ENCODE results near the gene ETV6.

The ETV6 gene

DNA sequence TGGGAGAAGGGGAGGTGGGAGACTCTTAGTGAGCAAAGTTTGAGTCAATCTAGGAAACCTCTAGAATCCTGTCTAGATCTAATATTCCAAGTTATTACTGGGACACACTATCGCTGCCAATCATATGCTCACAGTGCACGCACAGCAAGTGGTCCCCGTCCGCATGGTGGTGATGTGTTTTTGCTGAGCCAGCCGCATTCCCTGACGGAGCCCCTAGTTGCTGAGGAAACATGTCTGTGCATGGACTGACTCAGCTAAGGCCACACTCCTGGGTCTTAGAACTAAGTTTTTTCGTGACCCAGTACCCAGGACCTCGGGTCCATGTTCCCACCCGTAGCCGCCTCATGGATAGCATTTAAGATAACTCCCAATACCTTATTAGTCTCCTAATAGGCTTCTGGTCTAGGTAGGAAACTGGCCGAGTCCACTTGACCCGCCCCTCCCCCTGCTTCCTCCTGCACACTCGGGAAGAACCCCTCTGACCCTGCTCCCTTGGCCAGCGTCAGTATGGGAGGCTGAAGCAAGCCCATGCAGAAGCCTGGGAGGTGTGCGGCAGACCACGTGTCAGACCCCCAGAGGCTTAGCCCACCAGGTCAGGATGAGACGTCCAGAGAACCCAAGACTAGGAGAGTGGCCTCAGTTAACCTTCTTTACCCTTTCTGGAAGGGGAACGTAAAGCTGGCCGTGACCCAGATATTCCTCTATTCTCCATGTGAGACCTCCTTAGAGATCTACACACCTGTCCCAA, 200.5 kb downstream of the ETV6 start:
- FAIRE-seq (no peak), DNase-seq (ENCODE audit: low spot score) (no peak)

DNA sequence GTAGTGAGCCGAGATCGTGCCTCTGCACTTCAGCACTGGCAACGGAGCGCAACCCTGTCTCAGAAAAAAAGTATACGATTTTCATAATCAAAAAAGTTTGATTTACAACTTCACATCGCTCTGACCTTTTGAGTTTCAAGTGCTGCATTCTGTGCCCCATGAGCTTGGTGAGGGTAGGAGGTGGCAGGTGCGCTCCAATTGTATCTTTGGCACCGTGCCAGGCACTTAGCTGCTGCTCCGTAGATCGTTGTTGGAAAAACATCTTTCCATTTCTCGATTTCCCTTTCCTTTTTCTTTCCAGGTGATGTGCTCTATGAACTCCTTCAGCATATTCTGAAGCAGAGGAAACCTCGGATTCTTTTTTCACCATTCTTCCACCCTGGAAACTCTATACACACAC, 203.7 kb downstream of the ETV6 start:
- DNase-seq (ENCODE audit: low spot score) (no peak), FAIRE-seq (no peak)

DNA sequence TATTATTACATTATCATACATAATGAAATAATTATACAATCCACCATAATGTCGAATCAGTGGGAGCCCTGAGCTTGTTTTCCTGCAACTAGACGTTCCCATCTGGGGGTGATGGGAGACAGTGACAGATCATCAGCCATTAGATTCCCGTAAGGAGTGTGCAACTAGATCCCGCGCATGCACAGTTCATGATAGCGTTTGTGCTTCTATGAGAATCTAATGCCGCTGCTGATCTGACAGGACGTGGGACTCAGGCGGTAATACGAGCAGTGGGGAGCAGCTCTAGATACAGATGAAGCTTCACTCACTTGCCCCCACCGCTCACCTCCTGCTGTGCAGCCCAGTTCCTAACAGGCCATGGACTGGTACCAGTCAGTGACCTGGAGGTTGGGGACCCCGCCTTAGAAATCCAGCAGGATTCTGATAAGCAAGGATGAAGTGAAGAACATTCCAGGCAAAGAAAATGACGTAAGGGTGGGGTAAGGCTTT, 204.6 kb downstream of the ETV6 start:
- FAIRE-seq (no peak), DNase-seq (ENCODE audit: low spot score) (no peak)

DNA sequence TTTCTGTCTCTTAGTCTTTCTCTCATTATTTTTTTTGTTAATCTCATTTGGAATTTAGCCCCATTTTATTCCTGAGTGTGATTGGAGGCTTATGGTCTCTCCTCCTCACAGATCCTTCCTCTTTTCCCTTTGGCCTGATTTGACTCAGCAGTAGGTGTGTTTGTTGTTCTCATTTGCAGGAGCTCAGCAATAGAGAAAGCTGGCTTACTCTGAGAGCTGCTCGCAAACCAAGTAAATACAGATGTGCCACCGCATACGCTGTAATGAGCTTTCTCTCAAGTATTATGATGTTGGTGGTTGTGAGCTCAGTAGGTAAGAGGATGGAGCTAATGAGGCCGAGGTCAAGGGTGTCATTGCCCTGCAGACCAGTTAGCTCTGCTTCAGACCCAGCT, 206.5 kb downstream of the ETV6 start:
- DNase-seq (ENCODE audit: low spot score) (no peak), FAIRE-seq (no peak)

DNA sequence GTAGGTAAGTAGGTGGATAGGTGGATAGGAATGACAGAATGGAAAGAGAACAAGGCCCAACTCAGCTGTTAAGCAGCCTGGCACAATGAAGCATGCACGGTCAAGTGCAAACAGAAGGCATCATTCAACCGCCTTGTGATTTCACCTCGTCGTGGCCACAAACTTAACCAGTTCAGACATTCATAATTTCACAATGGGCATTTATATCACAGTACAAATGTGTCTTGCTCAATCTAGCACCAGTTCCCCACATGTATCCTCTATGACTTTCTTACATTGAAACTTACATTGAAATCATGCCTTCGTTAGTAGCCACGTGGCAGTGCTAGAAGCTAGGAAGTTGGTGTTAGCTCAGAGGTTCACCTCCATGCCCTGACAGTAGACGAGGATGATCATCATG, 207.5 kb downstream of the ETV6 start:
- DNase-seq (ENCODE audit: low spot score) (no peak), FAIRE-seq (no peak)

DNA sequence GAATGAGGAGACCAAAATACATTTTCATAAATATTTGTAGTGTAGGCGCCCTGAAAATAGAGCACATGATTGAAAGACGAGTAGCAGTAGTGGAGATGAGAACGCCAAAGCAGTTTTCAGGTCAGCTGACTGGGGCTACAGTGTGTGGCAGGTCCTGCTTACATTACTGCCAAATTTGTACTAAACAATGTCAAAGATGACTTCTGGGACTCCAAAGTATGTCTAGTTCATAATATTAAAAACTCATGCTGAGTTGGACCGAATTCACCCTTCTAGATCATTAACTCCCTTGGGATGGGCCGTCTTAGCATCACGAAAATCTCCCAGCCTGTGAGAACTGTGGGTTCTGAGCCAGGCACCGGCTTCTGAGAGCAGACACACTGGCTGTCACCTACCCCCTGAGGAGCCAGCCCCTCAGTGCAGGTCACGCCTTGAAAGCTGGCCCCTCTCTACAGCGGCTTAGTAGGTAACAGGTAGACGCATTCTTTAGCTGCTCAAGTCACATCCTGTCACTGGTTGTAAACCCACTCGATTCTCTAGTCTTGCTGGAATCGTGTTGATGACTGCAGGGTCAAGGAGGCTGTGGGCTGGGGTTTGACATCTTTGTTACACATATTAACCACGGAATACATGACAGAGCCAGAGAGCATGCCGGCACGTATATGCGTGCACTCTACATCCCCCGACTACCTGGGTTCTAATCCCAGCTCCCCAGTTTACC, 210.4 kb downstream of the ETV6 start:
- no peak for FAIRE-seq

DNA sequence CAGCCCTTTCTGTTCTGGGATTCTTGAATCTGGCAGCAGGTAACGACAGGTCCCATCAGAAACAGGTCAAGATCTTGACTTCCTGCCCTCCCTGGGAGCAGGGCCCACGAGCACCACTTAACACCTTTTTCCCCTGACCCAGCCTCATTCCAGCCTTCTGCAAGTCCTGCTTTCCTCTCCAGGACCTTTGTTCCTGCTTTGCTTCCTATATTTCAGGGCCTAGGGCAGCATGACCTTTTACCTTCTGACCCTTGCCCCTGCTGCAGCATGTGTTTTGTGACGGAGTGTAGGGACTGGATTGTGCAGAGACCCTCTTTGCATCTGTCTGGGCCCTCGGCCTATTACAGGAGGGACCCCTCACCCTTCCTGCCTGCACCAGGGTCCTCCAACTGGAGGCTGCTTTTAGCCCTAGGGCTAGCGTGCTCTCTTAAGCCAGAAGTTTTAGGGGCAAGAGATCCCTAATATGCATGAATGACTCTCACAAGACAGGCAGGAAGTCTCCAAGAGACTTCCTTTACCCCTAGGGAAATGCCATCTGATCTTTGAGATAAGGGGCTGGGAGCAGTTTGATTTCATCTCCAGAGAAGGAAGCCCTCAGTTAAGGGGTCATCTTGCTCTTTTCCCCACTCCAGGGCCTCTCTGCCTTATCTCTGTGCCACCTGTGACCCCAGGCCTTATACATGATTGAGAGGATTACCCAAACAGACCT, 211.8 kb downstream of the ETV6 start:
- FAIRE-seq (no peak), DNase-seq (ENCODE audit: low spot score) (no peak)

More for the DNA sequence above, 210.4 kb downstream of the ETV6 start:
- no peak for DNase-seq (ENCODE audit: low spot score)

DNA sequence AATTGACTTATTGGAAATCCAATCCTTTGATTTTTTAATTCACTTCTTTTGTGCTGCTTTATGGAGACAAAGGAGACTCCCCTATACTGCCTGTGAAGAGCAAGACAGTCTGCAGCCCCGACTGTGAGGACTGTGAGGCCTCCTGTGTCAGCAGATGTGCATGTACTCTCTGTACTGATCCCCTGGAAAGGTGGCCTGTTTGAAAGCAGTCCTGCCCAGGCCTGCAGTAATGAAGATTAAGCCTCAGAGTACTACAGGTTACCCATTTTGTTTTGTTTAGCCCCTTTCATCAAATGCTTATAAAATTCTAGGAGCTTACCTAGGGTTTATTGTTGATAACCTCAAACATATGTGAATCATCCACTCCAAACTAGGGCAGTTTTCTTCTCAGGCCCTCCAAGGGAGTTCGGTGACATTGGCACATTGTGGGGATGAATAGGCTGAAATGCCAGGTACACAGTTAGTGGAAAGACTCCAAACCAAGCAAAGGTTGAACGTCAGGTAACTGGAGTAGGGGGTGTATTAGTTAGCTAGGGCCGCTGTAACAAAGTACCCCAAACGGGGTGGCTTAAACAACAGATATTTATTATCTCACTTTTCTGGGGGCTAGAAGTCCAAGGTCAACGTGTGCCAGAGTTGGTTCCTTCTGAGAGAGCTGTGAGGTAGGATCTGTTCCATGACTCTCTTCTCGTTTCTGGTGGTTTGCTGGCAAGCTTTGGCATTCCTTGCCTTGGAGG, 212.6 kb downstream of the ETV6 start:
- no peak for DNase-seq (ENCODE audit: low spot score)
- FAIRE-seq, result no peak

DNA sequence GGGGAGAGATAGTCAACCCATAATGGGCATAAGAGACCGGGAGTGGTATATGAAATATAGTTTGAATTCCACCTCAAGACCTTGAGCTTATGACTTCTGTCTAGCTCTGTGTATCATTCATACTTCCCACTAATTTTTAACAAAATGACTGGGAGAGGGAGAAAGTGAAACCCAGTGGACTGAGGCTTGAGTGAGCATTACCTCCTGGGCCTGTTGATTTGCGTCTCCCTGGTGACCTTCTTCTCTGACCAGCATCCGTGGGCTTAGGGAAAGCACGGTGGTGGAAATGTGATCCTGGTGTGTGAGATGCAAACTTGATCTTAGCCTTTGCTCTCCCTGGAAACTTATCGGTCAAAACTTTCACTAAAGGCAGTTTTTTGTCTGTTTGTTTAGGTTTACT, 213.3 kb downstream of the ETV6 start:
- peak; percentile 40 for DNase-seq (ENCODE audit: low spot score)
- no peak for FAIRE-seq

DNA sequence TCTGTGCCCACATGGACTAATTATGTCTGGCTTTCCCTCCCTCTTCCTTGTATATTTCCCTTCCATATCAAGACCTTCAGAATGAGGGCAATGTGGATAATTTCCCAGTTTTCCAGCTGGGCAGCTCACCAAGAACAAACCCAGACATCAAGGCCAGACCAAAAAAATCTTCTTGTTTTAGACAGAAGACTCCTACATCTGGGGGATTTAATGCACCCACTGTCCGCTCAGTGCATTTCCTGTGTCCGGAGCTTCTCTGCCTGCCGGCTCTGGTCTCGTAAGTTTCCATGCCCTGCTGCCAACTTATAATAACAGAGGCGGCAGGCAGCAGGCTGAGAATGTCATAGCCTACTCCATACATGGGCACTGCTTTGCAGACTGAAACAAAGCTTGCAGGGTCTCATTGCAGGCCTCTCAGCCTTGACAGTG, 214.0 kb downstream of the ETV6 start:
- no peak for DNase-seq (ENCODE audit: low spot score)
- FAIRE-seq, result no peak

DNA sequence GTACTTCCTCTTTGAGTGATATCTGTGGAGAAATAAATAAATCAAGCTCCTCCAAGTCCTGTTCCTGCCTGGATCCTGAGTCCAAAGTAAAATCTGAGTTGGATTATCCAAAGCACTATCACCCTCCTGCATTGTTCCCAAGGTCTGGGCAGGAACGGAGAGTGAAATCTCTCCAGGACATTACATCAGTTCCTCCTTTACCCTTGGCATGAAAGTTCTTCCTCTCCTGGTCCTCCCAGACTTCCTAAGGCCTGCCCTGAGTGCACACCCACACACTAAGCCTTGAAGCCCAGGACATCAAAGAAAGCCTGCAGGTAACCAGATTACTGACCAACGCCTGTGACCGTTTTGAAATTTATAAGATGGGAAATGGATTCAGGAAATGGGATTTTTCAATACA, 214.5 kb downstream of the ETV6 start:
- no peak for FAIRE-seq

DNA sequence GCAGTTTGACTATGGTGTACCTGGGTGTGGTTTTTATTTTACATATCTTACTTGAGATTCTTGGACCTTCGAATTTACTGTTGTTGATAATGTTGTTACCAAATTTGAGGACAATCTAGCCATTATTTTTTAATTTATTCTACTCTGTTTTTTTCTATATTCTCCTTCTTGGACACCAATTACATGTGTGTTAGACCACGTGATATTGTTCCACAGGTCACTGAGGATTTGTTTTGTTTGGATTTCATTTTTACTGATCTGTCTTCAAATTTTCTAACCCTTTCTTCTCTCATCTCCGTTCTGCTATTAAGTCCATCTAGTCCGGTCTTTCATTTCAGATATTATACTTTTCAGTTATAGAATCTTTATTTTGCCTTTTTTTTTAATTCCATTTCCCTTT, 216.3 kb downstream of the ETV6 start:
- DNase-seq (ENCODE audit: low spot score) (no peak), FAIRE-seq (no peak)

More for the DNA sequence above, 214.5 kb downstream of the ETV6 start:
- DNase-seq (ENCODE audit: low spot score), result no peak

DNA sequence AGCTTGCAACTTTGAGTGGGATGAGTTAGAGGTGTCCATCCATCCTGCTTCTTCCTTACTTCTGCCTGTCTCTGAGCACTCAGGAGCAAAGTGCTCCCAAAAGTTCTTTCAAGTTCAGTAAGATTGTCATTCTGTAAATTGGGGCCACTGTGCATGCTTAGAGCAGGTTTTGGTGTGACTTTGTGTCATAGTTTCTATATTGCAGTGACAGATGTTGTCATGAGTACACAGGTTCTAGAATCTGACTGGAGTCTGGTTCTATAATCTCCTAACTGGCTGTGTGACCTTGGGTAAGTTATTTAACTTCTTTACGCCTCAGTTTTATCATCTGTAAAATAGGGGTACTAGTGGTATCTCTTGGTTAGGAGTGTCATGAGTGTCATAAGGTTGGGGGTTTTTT, 218.6 kb downstream of the ETV6 start:
- FAIRE-seq (no peak), DNase-seq (ENCODE audit: low spot score) (no peak)

DNA sequence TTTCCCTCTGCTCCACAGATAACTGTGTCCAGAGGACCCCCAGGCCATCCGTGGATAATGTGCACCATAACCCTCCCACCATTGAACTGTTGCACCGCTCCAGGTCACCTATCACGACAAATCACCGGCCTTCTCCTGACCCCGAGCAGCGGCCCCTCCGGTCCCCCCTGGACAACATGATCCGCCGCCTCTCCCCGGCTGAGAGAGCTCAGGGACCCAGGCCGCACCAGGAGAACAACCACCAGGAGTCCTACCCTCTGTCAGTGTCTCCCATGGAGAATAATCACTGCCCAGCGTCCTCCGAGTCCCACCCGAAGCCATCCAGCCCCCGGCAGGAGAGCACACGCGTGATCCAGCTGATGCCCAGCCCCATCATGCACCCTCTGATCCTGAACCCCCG, 219.9 kb downstream of the ETV6 start:
- DNase-seq (ENCODE audit: low spot score), result no peak
- FAIRE-seq, result no peak

DNA sequence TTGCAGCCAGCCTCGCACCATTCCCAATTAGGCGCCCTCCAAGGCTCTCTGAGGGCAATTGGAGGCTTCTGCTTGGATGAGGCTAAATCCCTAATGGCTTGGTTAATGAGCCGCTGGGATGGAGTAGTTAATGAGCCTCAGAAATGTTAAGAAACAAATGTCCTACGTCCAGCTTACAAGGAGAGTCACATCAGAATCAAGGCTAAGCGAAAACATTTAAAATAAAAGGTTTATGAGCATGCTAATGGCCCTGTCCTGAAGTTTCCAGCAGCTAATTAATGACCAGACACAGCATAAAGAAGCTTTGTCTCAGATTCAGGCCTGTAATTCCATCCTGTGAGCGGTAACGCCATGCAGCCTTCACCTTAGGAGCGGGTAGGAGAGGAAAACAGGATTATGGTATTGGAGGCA, 220.6 kb downstream of the ETV6 start:
- no peak for DNase-seq (ENCODE audit: low spot score)
- FAIRE-seq, result no peak

DNA sequence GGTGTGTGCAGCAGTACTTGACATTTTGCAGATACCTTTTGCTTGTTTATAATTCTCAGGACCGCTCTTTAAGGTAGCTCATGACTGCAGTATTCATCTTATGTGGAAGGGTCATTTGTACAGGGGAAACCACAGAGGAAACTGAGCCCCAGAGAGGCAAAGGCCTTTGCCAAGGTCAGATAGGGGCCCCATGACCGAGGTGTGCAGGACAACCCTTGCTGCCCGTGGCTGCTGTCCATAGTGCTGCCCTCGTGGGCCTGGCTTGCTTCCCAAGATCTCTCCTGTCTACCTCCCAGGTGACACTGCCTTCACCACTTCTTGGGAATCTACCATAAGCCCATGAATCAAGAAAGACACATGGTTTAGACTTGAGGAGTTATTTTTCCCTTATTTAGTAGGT, 222.6 kb downstream of the ETV6 start:
- DNase-seq (ENCODE audit: low spot score) (no peak), FAIRE-seq (no peak)

DNA sequence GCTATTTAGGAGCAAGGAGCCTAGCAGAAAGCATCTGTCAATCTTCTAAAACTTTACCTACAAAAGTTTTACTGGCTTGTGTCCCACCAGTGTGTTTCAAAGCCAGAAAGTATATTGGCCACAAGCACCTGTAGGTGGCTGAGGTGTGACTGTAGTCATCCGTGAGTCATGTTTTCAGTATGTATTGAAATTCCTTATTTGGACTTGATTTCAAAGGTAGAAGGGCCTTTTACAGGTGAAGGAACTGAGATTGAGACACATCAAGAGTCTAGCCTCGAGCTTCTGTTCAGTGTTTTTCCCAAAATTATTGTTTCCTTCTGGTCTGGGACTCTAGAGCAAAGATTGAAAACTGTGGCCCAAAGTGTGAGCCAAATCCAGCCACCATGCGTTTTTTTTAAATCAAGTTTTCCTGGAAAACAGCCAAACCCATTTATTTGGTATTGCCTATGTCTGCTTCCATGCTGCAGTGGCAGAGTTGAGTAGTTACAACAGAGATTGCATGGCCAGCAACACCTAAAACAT, 226.0 kb downstream of the ETV6 start:
- no peak for DNase-seq (ENCODE audit: low spot score)
- no peak for FAIRE-seq

DNA sequence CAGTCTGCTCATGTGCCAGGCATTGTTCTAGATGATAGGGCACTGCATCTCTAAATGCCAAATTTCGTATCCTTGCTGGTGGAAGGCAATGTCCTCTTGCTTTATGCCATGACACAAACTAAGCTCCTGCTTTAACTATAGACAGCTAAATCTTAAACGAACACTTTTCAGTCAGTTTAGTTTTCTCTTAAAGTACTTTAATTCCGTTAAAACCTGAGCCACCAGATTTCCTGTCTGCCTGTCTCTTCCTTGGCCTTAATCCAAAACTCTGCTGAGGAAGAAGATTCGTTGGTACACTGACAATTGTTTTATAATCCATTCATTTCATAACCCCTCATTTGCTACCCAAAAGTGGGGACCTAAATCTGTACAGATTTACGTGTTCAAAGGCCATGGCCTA, 226.8 kb downstream of the ETV6 start:
- DNase-seq (ENCODE audit: low spot score) (no peak), FAIRE-seq (no peak)

DNA sequence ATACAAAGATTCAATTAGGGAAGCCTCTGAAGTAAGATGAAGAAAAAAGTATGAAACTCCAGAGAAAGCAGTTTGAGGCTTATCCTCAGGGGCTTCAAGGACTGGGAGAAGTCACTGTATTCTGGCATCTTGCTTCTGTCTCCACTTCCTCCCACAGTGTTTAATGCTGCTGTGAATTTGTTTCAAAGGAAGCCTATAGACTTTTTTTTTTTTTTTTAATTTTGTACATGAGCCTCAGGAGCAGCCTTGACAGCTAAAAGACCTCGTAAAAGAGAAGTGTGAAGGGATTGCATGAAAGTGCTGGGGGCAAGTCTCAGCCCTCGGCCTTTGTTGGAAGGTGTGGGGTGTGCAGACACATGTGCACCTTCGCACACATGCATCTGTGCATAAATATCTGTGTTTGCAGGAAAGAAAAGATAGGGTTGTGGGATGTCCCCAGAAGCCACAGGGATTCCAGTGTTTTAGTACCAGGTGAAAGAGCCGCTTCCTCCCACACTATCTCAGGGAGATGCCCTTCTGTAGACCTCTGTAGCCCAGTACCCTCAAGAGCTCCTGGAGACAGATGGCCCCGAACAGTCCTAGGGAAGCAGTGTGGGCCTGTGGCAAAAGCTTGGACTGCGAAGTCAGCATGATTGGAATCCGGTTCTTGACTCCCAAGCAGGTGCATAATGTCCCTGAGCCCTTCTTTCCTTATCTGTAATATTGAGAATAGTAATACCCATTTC, 227.8 kb downstream of the ETV6 start:
- no peak for DNase-seq (ENCODE audit: low spot score)
- FAIRE-seq, result no peak

DNA sequence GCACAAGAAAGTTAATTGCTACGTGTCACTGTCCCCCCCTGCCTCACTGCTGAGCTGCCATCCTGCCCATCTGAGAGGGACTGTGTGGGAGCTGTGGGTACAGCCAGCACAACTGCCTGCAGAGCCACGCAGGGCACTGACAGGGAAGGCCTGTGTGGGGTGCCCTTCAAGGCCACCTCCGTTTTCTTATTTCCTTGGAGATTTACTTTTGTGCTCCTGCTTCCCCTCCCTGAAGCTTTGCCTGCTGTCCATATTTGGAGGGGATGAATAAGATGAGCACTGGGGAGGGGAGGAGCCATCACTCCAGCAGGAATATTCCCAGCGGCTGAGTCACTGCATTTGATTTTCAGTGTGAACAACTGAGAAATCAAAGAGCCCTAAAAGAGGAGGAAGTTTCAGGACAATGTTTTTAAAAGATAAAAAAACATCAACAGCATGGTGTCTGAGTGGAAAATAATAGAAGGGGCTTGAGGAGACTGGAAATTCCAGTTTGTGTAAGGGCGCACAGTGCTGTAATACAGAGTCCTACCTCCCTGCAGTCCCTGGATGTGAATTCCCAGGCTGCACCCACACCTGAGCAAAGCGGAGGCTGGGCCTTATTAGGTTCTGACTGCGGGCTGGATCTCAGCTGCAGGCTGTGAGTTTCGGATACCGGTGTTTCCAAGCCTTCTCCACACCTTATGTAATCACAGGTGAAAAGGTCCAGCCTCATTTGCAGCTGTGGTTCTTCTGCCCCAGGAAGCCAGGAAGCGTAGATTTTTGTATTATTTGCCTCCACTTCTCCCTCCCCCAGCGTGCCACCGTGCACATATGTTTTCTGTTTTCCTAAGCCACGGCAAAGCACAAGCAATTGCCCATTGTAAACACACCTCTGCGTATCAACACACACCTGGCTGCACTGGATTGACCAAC, 228.7 kb downstream of the ETV6 start:
- DNase-seq (ENCODE audit: low spot score) (peak; percentile 57), FAIRE-seq (peak; percentile 80)

Data from RCC 7860 (cell line).